ENCODE results near the gene FUT2.

GRCh38 chr19:48739404-48740163, 43.8 kb downstream of the FUT2 start:
- TF ChIP-seq CTCF (tag by site-specific recombination; IDR thresholded peaks at IDR 0.05) (no peak), TRIM28 (IDR thresholded peaks at IDR 0.05; ENCODE audit: borderline replicate concordance, low read length) (no peak), MZF1 (tag by site-specific recombination; IDR thresholded peaks at IDR 0.05; ENCODE audit: borderline replicate concordance) (no peak)

Measured in HEK293 (cell line).